ENCODE data around the gene YKT6. TPM values are rescaled to one million over a fixed set of nuclear protein-coding genes. Genes with fewer than 3 reads are reported as not detected.

The YKT6 gene
- total RNA-seq, 1 experiment from 2014 or later = 63.1 TPM

DNA sequence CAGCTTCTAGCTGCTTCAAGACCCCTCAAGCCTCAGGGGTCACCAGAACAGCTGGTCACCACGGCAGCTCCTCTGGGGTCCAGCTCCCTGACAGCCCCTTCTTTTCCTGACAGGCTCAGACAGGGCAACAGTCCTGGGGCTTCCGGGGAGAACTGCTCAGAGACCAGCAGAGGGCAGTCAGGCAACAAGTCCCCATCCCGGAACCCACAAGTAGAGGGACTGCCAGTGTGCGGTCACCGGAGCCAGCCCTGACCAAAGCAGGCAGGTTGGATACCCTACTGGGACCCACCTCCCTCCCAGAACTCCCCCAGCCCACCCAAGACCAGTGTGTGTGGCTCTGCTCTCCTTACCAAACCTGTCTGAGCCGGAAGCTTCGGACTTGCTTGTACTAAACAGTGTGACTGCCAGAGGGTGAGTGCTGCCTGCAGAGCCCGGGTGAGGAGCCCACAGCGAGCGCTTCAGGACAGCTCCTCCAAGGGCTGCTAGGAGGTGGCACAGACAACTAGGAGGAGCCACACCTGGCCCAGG lies 40.3 kb downstream of the YKT6 start:
- Histone ChIP-seq H3K4me3 (ENCODE audit: low read length) (peak overlapping the region; percentile 54; the same call in 1 of the 2 replicates), H3K9me3 (ENCODE audit: low read length) (no peaks in the 10 kb centered on the region), H3K36me3 (ENCODE audit: insufficient read depth, low read length) (no peaks in the 10 kb centered on the region), H3K4me1 (ENCODE audit: low read length) (peaks cover 5% of the 10 kb centered on the region; the same call in 1 of the 2 replicates), H4K20me1 (ENCODE audit: insufficient read depth, low read depth, low read length) (no peaks in the 10 kb centered on the region), H3K27ac (ENCODE audit: low read length) (no peak overlapping the region), H2AFZ (ENCODE audit: low read length) (peak overlapping the region; percentile 88; the same call in 1 of the 2 replicates), H3K9ac (ENCODE audit: low read length) (peak overlapping the region; percentile 60), H3K79me2 (ENCODE audit: low read length) (no peaks in the 10 kb centered on the region), H3K4me2 (ENCODE audit: low read depth, low read length, poor library complexity, severe bottlenecking) (peak overlapping the region; percentile 61), H3K9me2 (replicated peaks; ENCODE audit: insufficient read depth, low read length) (no peaks in the 10 kb centered on the region), H3K27me3 (ENCODE audit: low read length) (no peaks in the 10 kb centered on the region)
- peak; percentile 88 for DNase-seq

DNA sequence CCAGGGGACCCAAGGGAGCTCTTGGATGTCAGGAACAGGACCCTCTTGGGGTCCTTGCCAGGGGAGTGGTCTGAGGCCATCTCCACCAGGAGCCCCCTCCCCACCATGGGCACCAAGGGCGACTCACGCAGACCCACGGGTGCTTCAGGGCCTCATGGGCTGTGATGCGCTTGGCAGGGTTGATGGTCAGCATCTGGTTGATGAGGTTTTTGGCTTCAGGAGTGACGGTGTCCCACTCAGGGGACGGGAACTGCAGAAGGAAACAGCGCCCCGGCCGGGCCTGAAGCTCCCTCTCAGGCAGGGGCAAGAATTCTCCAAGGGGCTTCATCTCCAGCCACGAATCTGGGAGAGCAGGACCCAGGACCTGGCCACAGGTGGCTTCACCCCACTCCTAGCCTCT lies 41.3 kb downstream of the YKT6 start:
- H3K79me2 ChIP-seq (ENCODE audit: low read length) = no peaks in the 10 kb centered on the region
- no peak overlapping the region for H3K27ac ChIP-seq (ENCODE audit: low read length)
- no peaks in the 10 kb centered on the region for H3K9me3 ChIP-seq (ENCODE audit: low read length)
- no peaks in the 10 kb centered on the region for H4K20me1 ChIP-seq (ENCODE audit: insufficient read depth, low read depth, low read length)
- H3K9me2 ChIP-seq (replicated peaks; ENCODE audit: insufficient read depth, low read length) = no peaks in the 10 kb centered on the region
- H2AFZ ChIP-seq (ENCODE audit: low read length) = no peak overlapping the region
- H3K4me2 ChIP-seq (ENCODE audit: low read depth, low read length, poor library complexity, severe bottlenecking) = no peak overlapping the region
- no peak overlapping the region for H3K9ac ChIP-seq (ENCODE audit: low read length)
- DNase-seq = no peak
- H3K4me1 ChIP-seq (ENCODE audit: low read length) = peaks cover 5% of the 10 kb centered on the region; the same call in 1 of the 2 replicates
- no peaks in the 10 kb centered on the region for H3K27me3 ChIP-seq (ENCODE audit: low read length)
- no peaks in the 10 kb centered on the region for H3K36me3 ChIP-seq (ENCODE audit: insufficient read depth, low read length)
- H3K4me3 ChIP-seq (ENCODE audit: low read length) = no peak overlapping the region

DNA sequence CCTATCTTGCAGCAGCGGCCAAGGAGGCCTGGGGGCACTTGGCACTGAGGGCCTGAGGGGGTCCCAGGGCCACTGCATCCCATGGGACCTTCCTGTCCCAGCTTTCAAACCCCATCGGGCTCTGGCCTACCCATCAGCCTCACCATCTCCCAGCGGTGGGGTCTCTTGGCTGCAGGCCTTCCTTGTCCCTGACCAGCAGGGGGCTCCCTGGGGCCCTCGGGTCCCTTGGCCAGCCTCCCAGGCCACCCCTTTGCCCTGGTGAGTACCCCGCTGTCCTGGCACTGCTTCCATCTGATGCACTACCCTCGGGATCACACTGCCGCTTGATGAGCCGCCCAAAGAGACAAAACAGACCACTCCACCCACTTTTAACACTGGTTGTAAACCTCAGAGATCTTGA lies 43.5 kb downstream of the YKT6 start:
- Histone ChIP-seq H3K4me3 (ENCODE audit: low read length) (no peak overlapping the region), H3K4me1 (ENCODE audit: low read length) (peaks cover 5% of the 10 kb centered on the region; the same call in 1 of the 2 replicates), H4K20me1 (ENCODE audit: insufficient read depth, low read depth, low read length) (no peaks in the 10 kb centered on the region), H3K4me2 (ENCODE audit: low read depth, low read length, poor library complexity, severe bottlenecking) (no peak overlapping the region), H3K9me2 (replicated peaks; ENCODE audit: insufficient read depth, low read length) (no peaks in the 10 kb centered on the region), H3K27me3 (ENCODE audit: low read length) (no peaks in the 10 kb centered on the region), H3K79me2 (ENCODE audit: low read length) (no peaks in the 10 kb centered on the region), H2AFZ (ENCODE audit: low read length) (no peak overlapping the region), H3K27ac (ENCODE audit: low read length) (no peak overlapping the region), H3K9ac (ENCODE audit: low read length) (no peak overlapping the region), H3K9me3 (ENCODE audit: low read length) (no peaks in the 10 kb centered on the region), H3K36me3 (ENCODE audit: insufficient read depth, low read length) (no peaks in the 10 kb centered on the region)
- peak; percentile 63 for DNase-seq

GRCh38 chr7:44246396-44247113 lies 45.8 kb downstream of the YKT6 start:
- H3K9ac ChIP-seq (ENCODE audit: low read length) = no peak overlapping the region
- H3K79me2 ChIP-seq (ENCODE audit: low read length) = no peaks in the 10 kb centered on the region
- no peaks in the 10 kb centered on the region for H3K36me3 ChIP-seq (ENCODE audit: insufficient read depth, low read length)
- no peaks in the 10 kb centered on the region for H3K9me2 ChIP-seq (replicated peaks; ENCODE audit: insufficient read depth, low read length)
- no peak overlapping the region for H3K27ac ChIP-seq (ENCODE audit: low read length)
- H3K4me2 ChIP-seq (ENCODE audit: low read depth, low read length, poor library complexity, severe bottlenecking) = no peak overlapping the region
- no peak overlapping the region for H3K4me3 ChIP-seq (ENCODE audit: low read length)
- no peaks in the 10 kb centered on the region for H3K9me3 ChIP-seq (ENCODE audit: low read length)
- no peak overlapping the region for H2AFZ ChIP-seq (ENCODE audit: low read length)
- H3K4me1 ChIP-seq (ENCODE audit: low read length) = no peaks in the 10 kb centered on the region
- DNase-seq = no peak
- no peaks in the 10 kb centered on the region for H4K20me1 ChIP-seq (ENCODE audit: insufficient read depth, low read depth, low read length)
- H3K27me3 ChIP-seq (ENCODE audit: low read length) = no peaks in the 10 kb centered on the region

GRCh38 chr7:44247868-44248651 lies 47.3 kb downstream of the YKT6 start:
- no peaks in the 10 kb centered on the region for H3K4me1 ChIP-seq (ENCODE audit: low read length)
- no peaks in the 10 kb centered on the region for H3K9me2 ChIP-seq (replicated peaks; ENCODE audit: insufficient read depth, low read length)
- H4K20me1 ChIP-seq (ENCODE audit: insufficient read depth, low read depth, low read length) = no peaks in the 10 kb centered on the region
- no peak overlapping the region for H2AFZ ChIP-seq (ENCODE audit: low read length)
- H3K4me2 ChIP-seq (ENCODE audit: low read depth, low read length, poor library complexity, severe bottlenecking) = no peak overlapping the region
- no peaks in the 10 kb centered on the region for H3K9me3 ChIP-seq (ENCODE audit: low read length)
- DNase-seq = no peak
- H3K36me3 ChIP-seq (ENCODE audit: insufficient read depth, low read length) = no peaks in the 10 kb centered on the region
- H3K9ac ChIP-seq (ENCODE audit: low read length) = no peak overlapping the region
- no peak overlapping the region for H3K4me3 ChIP-seq (ENCODE audit: low read length)
- H3K79me2 ChIP-seq (ENCODE audit: low read length) = no peaks in the 10 kb centered on the region
- H3K27me3 ChIP-seq (ENCODE audit: low read length) = no peaks in the 10 kb centered on the region
- no peak overlapping the region for H3K27ac ChIP-seq (ENCODE audit: low read length)

DNA sequence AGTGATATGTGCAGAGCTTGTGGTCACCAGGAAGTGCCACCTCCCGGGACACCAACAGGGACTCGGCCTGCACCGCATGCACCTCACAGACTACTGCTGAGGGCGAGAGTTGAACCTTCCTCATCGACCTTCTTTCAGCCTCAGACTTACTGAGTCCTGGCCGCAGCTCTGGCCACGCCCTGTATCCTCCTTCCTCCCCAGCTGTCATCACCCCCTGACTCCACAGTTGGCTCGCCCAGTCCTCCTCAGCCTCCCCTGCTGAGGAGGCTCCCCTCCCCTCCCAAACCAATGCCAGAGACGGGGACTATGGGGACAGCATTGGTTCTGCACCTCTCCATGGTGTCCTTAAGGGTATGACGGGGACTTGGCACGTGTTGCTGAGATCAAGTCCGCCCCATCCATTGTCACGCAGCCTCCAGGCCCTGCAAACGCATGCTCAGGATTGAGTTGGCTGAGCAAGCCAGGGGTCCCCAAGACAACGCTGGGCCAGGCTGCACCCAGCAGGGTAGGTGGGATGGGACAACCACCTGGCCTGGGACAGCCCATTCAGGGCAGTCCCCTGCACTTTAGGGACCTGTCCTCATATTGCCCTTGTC lies 49.0 kb downstream of the YKT6 start:
- Histone ChIP-seq H4K20me1 (ENCODE audit: insufficient read depth, low read depth, low read length) (no peaks in the 10 kb centered on the region), H3K27me3 (ENCODE audit: low read length) (no peaks in the 10 kb centered on the region), H3K9me3 (ENCODE audit: low read length) (no peaks in the 10 kb centered on the region), H3K36me3 (ENCODE audit: insufficient read depth, low read length) (no peaks in the 10 kb centered on the region), H3K9me2 (replicated peaks; ENCODE audit: insufficient read depth, low read length) (no peaks in the 10 kb centered on the region), H3K4me2 (ENCODE audit: low read depth, low read length, poor library complexity, severe bottlenecking) (no peak overlapping the region), H2AFZ (ENCODE audit: low read length) (no peak overlapping the region), H3K79me2 (ENCODE audit: low read length) (no peaks in the 10 kb centered on the region), H3K9ac (ENCODE audit: low read length) (no peak overlapping the region), H3K4me1 (ENCODE audit: low read length) (no peaks in the 10 kb centered on the region), H3K4me3 (ENCODE audit: low read length) (no peak overlapping the region), H3K27ac (ENCODE audit: low read length) (no peak overlapping the region)
- no peak for DNase-seq

GRCh38 chr7:44251269-44251668 lies 50.5 kb downstream of the YKT6 start:
- no peaks in the 10 kb centered on the region for H3K9me2 ChIP-seq (replicated peaks; ENCODE audit: insufficient read depth, low read length)
- no peaks in the 10 kb centered on the region for H3K27me3 ChIP-seq (ENCODE audit: low read length)
- no peak overlapping the region for H3K4me2 ChIP-seq (ENCODE audit: low read depth, low read length, poor library complexity, severe bottlenecking)
- no peaks in the 10 kb centered on the region for H3K9me3 ChIP-seq (ENCODE audit: low read length)
- H3K27ac ChIP-seq (ENCODE audit: low read length) = no peak overlapping the region
- no peaks in the 10 kb centered on the region for H3K79me2 ChIP-seq (ENCODE audit: low read length)
- DNase-seq = no peak
- H3K36me3 ChIP-seq (ENCODE audit: insufficient read depth, low read length) = no peaks in the 10 kb centered on the region
- no peak overlapping the region for H3K9ac ChIP-seq (ENCODE audit: low read length)
- H3K4me3 ChIP-seq (ENCODE audit: low read length) = no peak overlapping the region
- no peaks in the 10 kb centered on the region for H3K4me1 ChIP-seq (ENCODE audit: low read length)
- no peaks in the 10 kb centered on the region for H4K20me1 ChIP-seq (ENCODE audit: insufficient read depth, low read depth, low read length)
- no peak overlapping the region for H2AFZ ChIP-seq (ENCODE audit: low read length)

- no peaks in the 10 kb centered on the region for H3K27me3 ChIP-seq (ENCODE audit: low read length)
- H3K27ac ChIP-seq (ENCODE audit: low read length) = no peak overlapping the region
- no peaks in the 10 kb centered on the region for H3K36me3 ChIP-seq (ENCODE audit: insufficient read depth, low read length)
- H4K20me1 ChIP-seq (ENCODE audit: insufficient read depth, low read depth, low read length) = no peaks in the 10 kb centered on the region
- H3K4me2 ChIP-seq (ENCODE audit: low read depth, low read length, poor library complexity, severe bottlenecking) = no peak overlapping the region
- DNase-seq = no peak
- H3K79me2 ChIP-seq (ENCODE audit: low read length) = no peaks in the 10 kb centered on the region
- H2AFZ ChIP-seq (ENCODE audit: low read length) = no peak overlapping the region
- H3K4me3 ChIP-seq (ENCODE audit: low read length) = no peak overlapping the region
- H3K9ac ChIP-seq (ENCODE audit: low read length) = no peak overlapping the region
- H3K9me2 ChIP-seq (replicated peaks; ENCODE audit: insufficient read depth, low read length) = no peaks in the 10 kb centered on the region
- no peaks in the 10 kb centered on the region for H3K4me1 ChIP-seq (ENCODE audit: low read length)
- no peaks in the 10 kb centered on the region for H3K9me3 ChIP-seq (ENCODE audit: low read length)
Measured at GRCh38 chr7:44251881-44252280, 51.1 kb downstream of the YKT6 start.

All from Karpas-422 (cell line).